GM04504 (cell line): ENCODE results near the gene BMP6.

Experiments used
- DNase-seq: peaks from one replicate; pipeline ENCODE4 v3.0.0-alpha.2; 2012; ENCODE audit warnings: low read depth

The BMP6 gene

DNA sequence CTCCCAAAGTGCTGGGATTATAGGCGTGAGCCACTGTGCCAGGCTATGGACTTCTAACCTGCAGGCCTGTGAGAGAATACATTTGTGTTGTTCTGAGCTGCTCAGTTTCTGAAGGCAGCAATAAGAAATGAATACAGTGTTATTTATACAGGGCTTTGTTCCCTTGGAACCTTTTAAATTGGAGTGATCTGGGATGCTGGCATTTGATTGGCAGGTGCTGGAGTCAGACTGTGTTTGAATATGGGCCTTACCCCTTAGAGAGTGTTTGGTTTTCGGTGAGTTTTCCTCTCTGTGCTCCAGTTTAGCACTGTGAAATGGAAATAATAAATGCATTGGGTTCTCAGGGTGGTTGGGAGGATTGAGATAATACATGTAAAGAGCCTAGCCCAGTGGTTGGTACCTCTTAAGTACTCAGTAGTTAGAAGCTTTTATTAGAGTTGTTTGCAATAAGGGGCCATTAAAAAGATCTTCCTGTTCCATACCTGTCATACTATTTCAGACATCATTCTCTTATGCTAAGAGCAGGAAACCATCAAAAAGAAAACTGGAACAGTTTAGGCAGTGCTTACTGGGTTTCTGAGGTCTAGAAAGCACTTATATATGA is 22.1 kb downstream of the BMP6 start:
- no peak for DNase-seq

DNA sequence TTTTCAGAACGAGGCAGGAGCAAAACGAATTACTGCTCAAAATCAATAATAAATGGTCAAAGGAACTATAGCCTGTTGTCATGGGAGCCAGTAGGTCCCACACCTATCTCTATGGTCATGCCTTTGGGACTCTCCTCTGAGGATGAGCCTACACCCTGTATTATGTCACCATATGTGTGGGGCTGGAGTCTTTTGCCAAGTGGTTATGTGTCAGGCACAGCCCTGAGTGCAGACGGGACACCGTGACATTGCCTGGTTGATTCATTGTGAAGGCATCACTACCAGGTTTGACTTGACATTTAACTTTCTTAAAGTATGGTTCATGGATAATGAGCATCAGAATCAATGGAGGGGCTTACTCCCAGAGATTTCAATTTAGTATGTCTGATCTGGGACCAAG is 23.6 kb downstream of the BMP6 start:
- DNase-seq = no peak

DNA sequence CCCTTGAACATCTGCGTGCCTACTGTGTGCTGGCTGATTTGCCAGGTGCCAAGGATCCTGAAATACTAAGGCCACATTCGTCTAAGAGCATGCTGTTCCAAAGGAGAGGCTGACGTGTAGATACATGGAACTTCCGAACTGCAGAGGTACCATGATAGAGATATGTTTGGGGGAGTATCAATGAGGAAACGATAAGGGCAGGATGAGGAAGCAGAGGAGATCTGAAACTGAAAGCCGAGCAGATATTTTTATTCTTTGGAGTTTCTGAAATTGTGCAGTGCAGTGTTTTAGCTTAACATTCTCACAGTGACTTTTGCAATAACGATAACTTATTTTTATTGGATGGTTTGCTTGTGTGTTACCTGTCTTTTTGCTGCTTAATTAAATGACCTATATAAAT is 24.3 kb downstream of the BMP6 start:
- no peak for DNase-seq

DNA sequence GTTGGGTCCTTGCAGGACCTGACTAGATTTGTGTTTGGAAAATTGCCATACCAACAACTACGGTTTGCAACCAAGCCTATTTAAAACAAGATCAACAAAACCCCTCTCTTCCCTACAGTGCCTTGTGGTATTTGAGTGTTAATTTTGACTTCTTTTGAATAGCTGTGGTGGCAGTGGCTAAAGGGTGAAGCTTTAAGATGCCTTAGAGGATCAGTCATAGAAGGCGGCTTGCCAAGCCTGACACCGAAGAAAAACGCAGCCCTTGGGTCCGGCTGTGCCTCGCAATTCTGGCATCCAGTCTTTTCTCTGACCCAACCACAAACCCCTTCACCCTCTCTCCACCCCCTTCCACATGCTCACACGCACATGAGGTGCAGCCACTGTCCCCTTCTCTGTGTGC is 32.6 kb downstream of the BMP6 start:
- peak; percentile 61 for DNase-seq

DNA sequence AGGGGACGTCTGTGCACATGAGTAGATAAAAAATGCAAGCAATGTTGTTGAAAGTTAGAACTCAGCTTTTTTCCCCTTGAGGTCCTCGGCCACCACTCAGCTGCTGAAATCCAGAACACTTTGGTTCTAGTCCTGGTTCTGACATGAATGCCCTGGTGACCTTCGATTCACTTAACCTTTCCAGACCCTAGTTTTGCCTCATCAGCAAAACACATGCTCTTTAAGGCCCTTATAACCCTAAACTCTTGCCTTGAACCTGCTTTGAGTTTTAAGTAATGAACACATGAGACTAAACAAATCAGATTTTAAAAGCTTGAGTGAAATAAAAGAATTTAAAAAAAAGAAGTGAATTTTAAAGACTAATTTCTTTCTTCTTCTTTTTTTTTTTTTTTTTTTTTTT is 33.4 kb downstream of the BMP6 start:
- DNase-seq = no peak

DNA sequence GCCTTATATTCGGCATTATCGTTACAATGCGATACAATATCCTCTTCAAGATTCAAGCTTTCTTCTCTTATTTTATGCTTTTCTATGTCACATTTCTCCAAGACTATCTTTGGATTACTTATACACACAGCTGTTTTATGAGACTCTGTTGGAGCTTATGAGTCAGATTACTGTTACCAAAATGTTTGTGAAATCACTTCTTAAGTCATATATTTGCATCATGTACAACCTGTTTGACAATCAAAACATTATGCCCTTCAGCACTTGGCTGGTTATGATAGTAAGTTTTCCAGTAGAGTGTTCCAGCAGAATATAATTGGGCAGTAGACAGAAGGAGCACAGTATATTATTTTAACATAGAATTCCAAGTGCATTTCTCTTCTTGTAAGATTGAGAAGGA is 35.2 kb downstream of the BMP6 start:
- no peak for DNase-seq

DNA sequence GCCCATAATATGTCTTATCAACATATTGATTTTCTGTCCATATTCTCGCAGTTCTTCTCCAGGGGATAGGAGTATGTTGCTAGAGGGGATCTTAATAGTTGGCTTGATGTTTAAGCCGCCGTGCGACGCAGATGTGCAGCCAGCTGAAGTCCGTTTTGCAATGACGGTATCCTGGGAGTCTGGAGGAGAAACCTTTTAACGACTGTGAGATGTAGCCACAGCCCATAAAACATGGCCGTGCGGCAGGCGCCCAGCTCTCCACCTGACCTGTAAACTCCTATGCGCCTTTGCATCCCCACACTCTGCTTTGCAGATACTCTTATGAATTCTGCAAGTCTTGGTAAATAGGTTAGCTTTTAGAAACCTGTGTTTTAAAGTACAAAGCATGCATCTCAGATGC is 36.9 kb downstream of the BMP6 start:
- DNase-seq = no peak

DNA sequence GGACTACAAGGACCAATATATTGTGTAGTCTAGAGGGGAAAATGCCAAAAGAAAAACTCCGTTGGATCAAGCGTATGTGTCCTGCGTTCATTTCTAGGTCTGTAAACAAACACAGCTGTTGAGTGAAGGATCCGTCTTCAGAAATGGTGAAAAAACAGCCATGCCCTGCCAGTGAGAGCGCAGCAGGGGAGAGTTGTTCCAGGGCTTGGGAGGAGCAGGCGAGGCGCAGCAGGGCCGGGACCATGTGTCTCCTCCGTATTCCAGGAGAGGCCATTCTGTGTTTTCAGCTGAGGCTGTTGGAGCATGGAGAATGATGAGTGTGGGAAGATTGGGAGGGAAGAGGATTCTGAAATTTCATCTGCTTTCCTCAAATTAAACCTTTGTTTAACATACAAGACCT is 38.0 kb downstream of the BMP6 start:
- DNase-seq = no peak

DNA sequence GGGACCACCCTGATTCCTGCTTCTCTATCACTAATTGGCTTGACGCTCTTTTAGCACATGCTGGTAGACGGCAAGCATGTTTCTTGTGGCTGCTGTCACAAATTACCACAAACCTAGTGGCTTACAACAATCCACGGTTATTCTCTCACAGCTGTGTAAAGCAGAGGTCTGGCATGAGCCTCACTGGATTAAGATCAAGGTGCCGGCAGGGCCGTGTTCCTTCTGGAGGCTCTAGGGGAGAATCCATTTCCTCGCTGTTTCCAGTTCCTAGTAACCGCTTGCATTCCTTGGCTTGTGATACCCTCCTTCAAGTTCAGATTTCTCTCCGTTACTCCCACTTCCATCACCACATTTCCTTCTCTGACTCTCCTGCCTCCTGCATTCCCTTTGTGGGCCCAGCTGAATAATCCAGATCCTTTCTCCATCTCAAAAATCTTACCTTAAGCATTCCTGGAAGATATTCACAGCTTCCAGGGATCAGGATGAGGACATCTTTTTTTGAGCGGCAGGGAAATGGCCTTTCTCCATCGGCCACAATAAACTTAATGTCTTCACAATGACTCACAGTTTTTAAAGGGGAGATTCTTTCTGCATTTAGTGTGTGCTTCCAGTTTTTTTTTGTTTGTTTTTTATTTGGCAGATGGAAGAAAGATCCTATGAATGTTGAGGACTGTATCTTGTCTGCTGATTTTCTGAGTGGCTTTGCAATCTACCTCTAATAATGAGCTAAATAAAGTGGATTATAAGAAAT is 39.9 kb downstream of the BMP6 start:
- no peak for DNase-seq

DNA sequence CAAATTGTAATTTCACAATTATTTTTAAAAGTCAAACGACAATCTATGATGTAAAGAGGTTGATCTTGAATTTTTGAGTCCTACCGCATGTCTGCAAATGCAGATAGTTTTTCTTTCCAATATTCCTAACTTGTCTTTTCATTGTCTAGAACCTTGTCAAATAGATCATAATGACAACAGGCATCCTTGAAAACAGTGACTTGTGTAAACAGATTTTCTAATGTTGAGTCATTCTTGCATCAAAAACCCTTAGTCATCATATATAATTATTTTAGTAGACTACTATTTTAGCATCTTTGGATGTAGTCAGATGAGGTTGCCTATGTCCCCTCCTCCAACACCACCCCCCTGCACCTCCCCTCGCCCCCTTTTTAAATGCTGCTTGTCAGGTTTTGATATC is 43.8 kb downstream of the BMP6 start:
- no peak for DNase-seq

DNA sequence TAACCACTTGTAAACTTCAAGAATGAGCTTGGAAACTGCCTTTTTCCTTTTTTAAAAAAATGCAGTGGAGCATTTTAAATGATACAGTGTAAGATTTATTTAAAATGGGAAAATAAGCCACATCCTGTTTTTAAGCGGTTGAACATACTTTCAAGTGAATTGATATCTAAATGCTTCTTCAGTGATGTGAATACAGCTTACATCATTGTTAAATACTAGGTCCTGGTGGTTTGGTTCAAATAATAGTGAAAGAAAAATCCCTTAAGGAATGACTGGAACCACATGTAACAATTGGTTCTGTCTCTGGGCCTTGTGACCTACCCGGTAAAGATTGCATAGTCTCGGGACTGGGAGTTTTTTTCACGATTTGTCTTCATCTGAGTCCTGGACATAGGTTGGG is 44.2 kb downstream of the BMP6 start:
- no peak for DNase-seq

DNA sequence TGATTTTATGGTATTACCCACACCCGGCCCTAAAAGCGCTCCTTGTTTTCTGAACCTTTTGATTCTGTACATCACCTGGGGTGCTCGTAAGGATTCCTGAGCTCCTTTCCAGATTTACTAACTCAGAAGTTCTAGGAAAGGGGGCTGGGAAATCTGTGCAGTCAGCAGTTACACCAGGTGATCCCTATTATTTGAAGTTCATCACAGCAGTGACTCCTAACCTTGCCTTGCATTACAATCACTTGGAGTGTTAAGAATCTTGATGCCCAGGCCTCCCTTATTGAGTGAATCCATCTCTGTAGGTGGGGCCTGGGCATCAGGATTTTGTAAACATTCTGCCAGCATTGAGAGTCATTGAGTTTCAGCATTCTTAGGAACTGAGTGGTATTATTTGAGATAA is 44.7 kb downstream of the BMP6 start:
- DNase-seq = no peak

DNA sequence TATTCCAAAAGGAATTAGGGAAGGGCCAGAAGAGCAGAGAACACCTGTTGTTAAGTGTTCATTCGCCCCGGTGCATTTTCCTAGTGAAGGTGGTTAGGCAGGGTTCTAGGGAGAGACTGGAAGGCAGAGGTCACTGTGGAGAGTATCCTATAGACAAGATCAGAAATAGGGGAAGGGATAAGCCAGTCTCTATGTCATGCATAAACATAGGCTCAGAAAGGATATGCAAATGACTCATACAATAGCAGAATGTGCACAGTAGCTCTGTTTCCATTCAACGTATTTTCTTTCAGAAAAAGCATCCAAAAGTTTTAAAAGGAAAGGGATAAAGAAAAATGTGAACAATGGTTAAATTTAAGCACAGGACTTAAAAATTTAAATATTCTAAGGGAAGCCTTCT is 47.4 kb downstream of the BMP6 start:
- DNase-seq = no peak

DNA sequence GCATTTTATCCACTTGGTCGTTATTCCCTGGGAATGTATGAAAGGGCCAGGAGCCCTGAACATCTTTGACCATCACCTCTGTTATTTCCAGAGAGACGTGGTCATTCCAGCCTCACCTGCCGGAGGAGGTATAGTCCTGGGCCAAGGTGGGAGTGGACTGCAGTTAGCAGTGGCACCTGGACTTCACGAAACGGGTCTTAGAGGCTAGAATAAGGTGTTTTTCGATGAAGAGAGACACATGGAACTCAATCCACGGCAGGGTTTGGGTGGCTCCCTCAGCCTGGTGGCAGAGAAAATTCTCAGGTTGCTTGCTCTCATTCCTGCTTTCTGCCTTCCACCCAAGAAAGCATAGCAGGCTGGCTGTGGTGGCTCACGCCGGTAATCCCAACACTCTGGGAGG is 48.0 kb downstream of the BMP6 start:
- no peak for DNase-seq

DNA sequence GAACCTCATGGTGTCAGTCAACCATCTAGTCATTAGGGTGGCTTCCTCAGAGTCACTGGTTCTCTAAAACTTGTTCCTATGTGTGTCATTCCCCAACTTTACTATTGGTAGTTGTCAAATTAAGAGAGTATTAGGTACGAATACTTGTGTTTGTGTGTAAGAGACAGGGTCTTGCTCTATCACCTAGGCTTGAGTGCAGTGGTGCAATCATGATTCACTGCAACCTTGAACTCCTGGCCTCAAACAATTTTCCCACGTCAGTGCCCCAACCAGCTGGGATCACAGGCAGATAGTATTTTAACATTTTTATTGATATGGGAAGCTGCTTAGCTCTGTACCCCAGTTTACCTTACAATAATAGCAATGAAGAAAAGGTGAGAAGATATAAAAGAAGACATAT is 50.6 kb downstream of the BMP6 start:
- no peak for DNase-seq

DNA sequence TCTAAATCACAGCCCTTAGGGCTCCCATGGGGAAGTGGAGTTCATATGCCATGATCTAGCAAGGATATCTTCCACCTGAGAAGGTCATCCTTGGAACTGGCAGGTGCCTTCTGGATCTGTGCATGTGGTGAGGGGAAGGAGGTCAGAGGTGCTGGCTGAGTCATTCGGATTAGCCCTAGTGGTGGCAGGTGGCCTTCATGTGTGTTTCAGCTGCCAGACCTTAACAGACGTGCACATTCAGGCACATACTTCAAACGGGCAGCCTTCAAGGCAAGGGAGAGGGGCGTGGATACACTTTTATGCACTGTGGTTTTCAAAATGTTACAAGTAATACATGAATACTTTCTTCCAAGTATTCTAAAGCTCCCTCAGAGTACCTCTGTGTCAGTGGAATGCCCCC is 51.2 kb downstream of the BMP6 start:
- no peak for DNase-seq

DNA sequence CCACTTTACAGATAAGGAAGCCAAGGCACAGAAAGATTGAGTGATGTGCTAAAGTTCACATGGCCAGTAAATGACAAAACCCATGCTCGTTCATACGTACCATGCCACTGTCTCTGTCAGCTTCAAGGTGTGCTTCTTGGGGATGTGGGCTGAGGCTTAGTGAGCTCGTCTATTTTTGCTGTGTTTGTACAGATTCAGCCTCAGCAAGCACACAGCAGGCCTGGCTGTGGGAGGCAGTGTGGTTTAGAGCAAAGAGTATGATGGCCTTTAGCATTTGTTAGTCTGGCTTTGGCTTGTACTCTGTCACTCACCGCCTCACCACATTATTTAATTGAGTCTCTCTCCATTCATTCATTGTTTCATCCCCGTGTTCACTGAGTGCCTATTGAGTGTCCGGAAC is 55.3 kb downstream of the BMP6 start:
- DNase-seq = no peak

DNA sequence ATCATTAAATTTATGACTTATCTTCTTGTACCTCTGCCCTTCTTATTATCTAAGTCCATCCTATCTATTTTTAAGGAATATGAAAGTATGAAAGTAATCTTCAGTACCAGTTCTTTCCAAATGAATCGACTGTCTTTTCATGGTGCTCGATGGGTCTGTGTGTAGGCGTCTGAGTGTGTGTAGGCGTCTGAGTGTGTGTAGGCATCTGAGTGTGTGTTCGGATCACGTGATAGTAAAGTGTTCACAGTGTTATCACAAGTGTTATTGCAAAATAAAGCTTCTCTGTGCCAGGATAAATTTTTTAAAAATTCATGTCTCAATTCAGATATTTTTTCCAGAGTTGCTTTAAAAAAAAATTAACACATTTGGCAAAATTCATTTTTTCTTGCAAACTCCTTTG is 58.3 kb downstream of the BMP6 start:
- no peak for DNase-seq

DNA sequence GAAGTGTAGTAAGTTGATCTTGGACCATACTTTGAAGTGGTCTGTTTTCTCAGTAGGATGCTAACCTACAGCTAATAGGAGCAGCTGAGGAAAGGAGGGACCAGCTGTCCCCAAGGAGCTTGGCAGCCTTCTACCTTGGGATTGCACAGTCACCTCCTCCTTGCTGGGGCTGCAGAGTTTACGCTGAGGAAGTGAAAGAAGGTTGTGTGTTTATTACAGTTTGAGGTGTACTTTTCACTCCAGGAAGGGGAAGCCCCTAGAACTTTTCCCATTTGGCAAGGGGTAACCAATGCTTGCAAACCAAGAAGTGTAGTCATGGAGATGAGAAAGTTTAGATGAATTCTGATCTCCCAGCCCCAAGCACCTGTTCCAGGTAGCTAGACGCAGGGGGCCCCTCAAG is 58.8 kb downstream of the BMP6 start:
- no peak for DNase-seq

DNA sequence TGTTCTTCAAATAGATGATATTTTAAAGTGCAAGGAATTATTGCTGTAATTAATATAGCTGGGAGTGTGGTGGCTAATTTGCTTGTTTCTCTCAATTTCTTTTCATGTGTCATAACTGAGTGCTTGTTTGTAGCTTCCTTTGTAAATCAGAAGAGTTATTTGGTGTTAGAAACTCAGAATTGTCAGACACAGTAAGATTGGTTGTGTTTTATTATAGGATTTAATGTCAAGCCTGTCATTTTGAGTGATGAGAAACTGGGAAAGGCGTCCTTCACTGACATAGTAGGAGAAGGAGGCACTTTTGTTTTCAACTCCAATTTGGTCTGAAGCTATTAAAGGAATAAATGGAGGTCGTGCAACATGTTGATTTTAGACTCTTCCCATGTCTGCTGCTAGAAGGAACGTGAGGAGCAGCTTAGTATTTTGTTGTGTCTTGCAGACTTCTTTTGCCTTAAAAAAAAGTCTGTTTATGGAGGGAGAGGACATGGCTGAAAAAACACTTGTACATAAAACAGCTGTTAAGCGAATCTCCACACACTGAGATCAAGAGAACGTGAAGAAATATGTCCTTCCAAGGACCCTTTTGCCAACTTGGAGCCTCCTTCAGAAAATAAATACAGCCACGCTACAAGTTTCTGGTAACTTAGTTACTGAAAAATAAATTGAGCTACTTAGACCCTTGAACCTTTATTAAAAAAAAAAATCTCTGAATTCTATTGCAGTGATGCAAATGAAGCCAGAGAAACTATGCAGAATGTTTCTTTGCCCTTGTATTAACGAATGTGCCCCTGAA is 59.5 kb downstream of the BMP6 start:
- no peak for DNase-seq

DNA sequence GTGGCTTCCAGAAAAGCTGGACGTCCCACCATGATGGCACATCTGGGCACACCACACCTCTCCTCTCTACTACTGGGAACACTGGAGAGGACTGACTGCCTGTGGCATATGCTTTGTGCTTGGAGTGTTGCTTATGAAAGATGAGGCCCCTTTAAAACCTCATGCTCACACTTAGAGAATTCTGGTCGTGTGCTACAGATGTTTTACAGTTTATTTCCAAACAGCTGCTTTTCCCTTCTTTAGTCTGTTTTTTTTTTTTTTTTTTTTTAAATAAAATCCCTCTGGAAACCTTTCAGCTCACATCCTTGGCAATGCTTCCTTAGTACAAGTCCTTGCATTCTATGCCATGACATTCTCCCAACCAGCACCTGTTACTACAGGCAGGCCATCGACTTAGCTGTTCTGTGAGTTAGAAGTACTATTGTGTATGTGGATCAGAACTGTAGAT is 60.3 kb downstream of the BMP6 start:
- no peak for DNase-seq

DNA sequence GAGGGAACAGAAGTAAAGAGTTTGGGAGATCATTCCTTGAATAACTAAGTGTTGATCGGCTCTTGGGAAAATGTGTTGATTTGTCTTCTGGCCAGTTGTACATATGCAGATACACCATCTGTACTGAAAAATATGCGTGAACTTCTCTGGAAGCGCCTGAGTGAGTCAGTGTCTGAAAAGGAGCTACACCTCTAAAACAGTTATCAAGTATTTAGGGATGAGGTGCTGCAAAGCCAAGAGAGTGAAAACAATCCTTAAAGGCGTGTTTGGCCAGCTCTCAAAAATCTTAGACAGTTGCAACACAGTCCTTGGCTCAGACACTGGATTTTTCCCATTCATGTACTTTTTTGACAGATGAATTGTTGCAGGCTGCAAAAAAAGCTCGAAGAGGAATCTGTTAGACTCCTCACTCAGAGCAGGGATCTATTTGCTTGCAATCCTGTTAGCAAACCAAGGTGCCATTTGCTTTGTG is 61.3 kb downstream of the BMP6 start:
- DNase-seq = peak; percentile 86

DNA sequence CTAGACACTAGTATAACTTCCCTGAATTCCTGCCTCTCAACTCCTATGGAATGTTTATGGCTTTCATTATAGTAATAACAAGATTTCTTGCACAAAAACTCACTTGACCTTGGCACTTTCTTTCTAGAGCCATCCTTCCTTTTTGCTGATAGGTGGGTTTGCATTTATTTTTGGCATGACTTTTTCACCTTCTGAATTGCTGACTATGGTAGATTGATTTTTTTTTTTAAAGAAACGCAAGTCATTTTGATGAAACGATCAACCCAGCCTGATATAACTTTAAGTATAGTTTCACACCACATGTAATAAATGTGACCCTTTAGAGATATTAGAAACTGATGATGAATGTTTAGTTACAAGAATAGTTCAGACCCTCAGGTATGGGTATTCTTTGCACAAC is 61.8 kb downstream of the BMP6 start:
- no peak for DNase-seq
